ENCODE results near the gene DIP2B. TPM values are rescaled to one million over a fixed set of nuclear protein-coding genes. Genes with fewer than 3 reads are reported as not detected.

Gene DIP2B
- total RNA-seq, 1 donor from 2014 or later: 8.5 TPM

DNA sequence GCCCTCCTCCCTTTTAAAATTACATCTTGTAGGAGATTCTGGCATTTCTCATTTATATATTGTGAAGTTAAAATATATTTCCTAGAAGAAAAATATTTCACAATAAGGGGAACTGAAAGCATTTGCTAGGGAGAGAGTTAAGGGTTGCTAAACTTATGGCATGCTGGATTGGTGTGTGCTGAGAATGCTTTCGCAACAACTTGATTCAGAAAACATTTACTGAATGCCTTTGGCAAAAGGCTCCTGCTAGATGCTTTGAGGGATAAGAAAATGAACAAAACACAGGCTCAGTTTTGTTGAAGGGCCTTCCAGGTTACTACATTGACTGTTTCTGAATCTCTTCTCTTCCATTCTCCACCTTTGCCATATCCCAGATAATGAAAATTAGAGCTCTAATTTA is 67.5 kb downstream of the DIP2B start:
- DNase-seq (ENCODE audit: low spot score in 2 of 2): no peak
- intact Hi-C loops (cut with DNase I): no loop called here
- Histone ChIP-seq H3K36me3 (no peaks in the 10 kb centered on the region), H3K9me3 (no peaks in the 10 kb centered on the region), H3K27ac (no peak overlapping the region), H3K4me1 (peaks cover 0 to 47% of the 10 kb centered on the region in 2 donors), H3K4me3 (no peak overlapping the region), H3K27me3 (no peaks in the 10 kb centered on the region)
- TF ChIP-seq, protein P1, sequence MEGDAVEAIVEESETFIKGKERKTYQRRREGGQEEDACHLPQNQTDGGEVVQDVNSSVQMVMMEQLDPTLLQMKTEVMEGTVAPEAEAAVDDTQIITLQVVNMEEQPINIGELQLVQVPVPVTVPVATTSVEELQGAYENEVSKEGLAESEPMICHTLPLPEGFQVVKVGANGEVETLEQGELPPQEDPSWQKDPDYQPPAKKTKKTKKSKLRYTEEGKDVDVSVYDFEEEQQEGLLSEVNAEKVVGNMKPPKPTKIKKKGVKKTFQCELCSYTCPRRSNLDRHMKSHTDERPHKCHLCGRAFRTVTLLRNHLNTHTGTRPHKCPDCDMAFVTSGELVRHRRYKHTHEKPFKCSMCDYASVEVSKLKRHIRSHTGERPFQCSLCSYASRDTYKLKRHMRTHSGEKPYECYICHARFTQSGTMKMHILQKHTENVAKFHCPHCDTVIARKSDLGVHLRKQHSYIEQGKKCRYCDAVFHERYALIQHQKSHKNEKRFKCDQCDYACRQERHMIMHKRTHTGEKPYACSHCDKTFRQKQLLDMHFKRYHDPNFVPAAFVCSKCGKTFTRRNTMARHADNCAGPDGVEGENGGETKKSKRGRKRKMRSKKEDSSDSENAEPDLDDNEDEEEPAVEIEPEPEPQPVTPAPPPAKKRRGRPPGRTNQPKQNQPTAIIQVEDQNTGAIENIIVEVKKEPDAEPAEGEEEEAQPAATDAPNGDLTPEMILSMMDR (IDR thresholded peaks at IDR 0.05): no peak

DNA sequence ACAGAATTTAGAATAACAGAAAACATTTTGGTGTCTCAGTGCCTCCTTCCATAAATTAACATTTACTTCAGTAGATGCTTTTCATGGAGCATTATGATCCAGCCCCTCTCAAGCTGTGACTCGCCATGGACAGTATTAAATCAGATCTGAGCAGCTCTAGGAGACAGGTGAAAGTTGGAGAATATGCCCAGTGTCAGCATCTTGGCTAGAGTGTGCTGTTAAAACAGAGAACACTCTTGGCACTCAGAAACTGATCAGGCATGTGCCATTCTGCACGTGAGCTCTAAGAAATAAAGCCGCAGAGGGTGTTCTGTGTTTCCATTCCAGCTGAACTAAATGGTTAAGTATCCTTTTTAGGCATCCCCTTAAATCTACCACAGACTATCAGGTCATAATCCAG is 68.0 kb downstream of the DIP2B start:
- no peaks in the 10 kb centered on the region for H3K9me3 ChIP-seq
- no peak overlapping the region for H3K27ac ChIP-seq
- TF ChIP-seq, protein P1 (IDR thresholded peaks at IDR 0.05): no peak
- no peaks in the 10 kb centered on the region for H3K36me3 ChIP-seq
- H3K4me1 ChIP-seq: peaks cover 0 to 45% of the 10 kb centered on the region in 2 donors
- H3K27me3 ChIP-seq: no peaks in the 10 kb centered on the region
- no peak for DNase-seq (ENCODE audit: low spot score in 2 of 2)
- intact Hi-C loops (cut with DNase I): no loop called here
- no peak overlapping the region for H3K4me3 ChIP-seq

DNA sequence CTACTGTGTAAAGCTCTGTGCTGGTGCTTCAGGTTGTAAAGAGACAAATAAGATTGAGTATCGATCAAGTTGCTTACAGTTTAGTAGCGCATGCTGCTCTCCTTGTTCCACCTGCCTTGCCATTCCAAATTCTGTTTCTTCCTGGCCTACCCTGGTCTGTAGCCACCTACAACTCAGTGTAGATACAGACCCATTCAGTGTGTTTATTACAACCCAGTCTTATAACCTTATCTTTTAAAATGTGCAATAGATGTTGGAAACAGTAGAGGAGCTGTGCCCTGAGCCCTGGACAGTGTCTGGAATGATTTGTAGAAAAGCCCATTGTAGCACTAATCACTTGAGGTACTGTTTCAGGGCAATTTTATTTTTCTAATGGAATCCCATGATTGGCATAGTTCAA is 68.5 kb downstream of the DIP2B start:
- Histone ChIP-seq H3K36me3 (no peaks in the 10 kb centered on the region), H3K9me3 (no peaks in the 10 kb centered on the region), H3K27me3 (no peaks in the 10 kb centered on the region), H3K4me1 (peaks cover 0 to 43% of the 10 kb centered on the region in 2 donors), H3K27ac (no peak overlapping the region), H3K4me3 (no peak overlapping the region)
- no peak for DNase-seq (ENCODE audit: low spot score in 2 of 2)
- intact Hi-C loops (cut with DNase I): no loop called here
- TF ChIP-seq, protein P1 (IDR thresholded peaks at IDR 0.05): no peak

DNA sequence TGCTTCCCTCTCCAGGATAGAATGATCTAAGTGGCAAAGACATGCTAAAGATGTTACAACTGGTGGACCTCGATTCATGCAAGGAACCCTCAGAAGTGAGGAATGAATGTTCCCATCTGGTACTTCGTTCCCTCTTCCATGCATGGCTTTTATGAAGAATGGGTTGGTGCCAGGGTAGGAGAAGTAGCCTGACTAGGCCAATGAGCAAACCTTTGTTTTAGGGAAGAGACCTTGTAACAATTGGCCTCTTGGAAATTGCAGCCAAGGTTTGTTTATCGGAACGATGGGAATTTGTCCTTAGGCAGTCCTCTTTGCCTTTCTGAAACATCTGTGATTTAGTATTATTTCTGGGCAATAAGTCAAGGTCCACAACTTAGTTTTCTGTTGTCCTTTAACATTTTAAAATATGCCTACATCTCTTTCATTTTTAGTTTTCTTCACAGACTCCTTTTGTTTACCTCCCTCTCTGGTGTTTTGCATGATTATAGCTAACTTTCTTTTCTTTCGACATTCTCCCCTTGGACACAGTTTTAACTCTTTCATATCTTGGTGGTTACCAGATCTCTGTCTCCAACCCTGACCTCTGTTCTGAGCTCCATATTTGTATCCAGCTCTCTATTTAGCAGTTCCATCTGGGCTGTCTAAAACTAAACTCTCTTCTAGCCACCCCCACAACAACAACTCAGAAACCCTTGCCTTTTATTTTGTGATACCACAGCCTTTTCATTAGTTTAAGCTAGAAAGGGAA is 70.0 kb downstream of the DIP2B start:
- TF ChIP-seq, protein P1 (IDR thresholded peaks at IDR 0.05): no peak
- no peak for DNase-seq (ENCODE audit: low spot score in 2 of 2)
- Histone ChIP-seq H3K36me3 (no peaks in the 10 kb centered on the region), H3K4me1 (peaks cover 0 to 33% of the 10 kb centered on the region in 2 donors), H3K27me3 (no peaks in the 10 kb centered on the region), H3K27ac (no peak overlapping the region), H3K4me3 (no peak overlapping the region), H3K9me3 (no peaks in the 10 kb centered on the region)
- intact Hi-C loops (cut with DNase I): no loop called here

DNA sequence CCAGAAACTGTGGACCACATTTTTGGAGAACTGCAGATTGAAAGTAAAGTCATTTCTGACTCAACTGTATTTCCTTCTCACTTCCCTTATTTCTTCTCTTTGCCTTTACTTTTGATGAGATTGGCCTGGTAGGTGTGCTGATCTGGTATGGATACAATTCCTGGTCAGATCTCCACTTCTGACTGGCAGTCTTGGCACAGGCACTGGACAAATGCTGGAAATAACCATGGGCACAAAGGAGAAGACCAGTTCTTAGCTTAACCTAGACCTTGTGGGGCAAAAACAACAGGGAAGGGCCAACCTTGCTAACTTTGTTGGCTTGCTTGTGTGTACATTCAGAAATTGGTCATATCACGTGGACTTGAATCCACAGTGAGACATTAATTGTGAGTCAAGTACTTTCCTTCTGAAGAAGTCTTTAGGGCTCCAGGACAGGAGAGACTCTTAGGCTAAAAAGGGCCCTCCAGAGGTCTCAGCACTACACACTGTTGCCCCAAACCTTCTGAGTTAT is 75.0 kb downstream of the DIP2B start:
- intact Hi-C loops (cut with DNase I): no loop called here
- Histone ChIP-seq H3K9me3 (no peaks in the 10 kb centered on the region), H3K36me3 (peaks cover 0 to 5% of the 10 kb centered on the region in 2 donors), H3K27ac (no peak overlapping the region), H3K4me3 (no peak overlapping the region), H3K27me3 (no peaks in the 10 kb centered on the region), H3K4me1 (peaks cover 0 to 10% of the 10 kb centered on the region in 2 donors)
- no peak for DNase-seq (ENCODE audit: low spot score in 2 of 2)
- TF ChIP-seq, protein P1 (IDR thresholded peaks at IDR 0.05): no peak

Measured in ascending aorta (tissue), 2 donors.